Measurements from ENCODE around the gene TTC39C.

The TTC39C gene

GRCh38 chr18:24006712-24007313 lies 7.7 kb upstream of the TTC39C start:
- no peak for TF ChIP-seq CTCF (conservative IDR thresholded peaks at IDR 0.05)
- no peak overlapping the region for H3K27ac ChIP-seq

GRCh38 chr18:24009246-24009645 lies 5.3 kb upstream of the TTC39C start:
- H3K27ac ChIP-seq: no peak overlapping the region
- no peak for TF ChIP-seq CTCF (conservative IDR thresholded peaks at IDR 0.05)

- TF ChIP-seq CTCF (conservative IDR thresholded peaks at IDR 0.05): no peak
- H3K27ac ChIP-seq: no peak overlapping the region
Measured at GRCh38 chr18:24009651-24010333, 4.8 kb upstream of the TTC39C start.

GRCh38 chr18:24010673-24011072 lies 3.9 kb upstream of the TTC39C start:
- no peak overlapping the region for H3K27ac ChIP-seq
- no peak for TF ChIP-seq CTCF (conservative IDR thresholded peaks at IDR 0.05)

GRCh38 chr18:24011123-24011917 lies 3.2 kb upstream of the TTC39C start:
- H3K27ac ChIP-seq: no peak overlapping the region
- no peak for TF ChIP-seq CTCF (conservative IDR thresholded peaks at IDR 0.05)

GRCh38 chr18:24013051-24013450 lies 1.5 kb upstream of the TTC39C start:
- TF ChIP-seq CTCF (conservative IDR thresholded peaks at IDR 0.05): no peak
- no peak overlapping the region for H3K27ac ChIP-seq

- peak overlapping the region; percentile 91 for H3K27ac ChIP-seq
Measured at GRCh38 chr18:24014986-24015638, 558 bp downstream of the TTC39C start.

More at GRCh38 chr18:24014986-24015638, 558 bp downstream of the TTC39C start:
- no peak for TF ChIP-seq CTCF (conservative IDR thresholded peaks at IDR 0.05)
